SJCRH30 (cell line): ENCODE measurements around the gene ATF2. TPM values are rescaled to one million over a fixed set of nuclear protein-coding genes. Genes with fewer than 3 reads are reported as not detected.

Source experiments
- DNase-seq, 2 experiments: peaks; one replicate each; pipeline ENCODE4 v3.0.0-alpha.2; 2015 to 2020
- H3K27ac ChIP-seq: fragments of 250-450 bp; sonication (Bioruptor Pico); 2 replicates; pipeline ENCODE4 v1.5.1; 2020; ENCODE audit warnings: mild to moderate bottlenecking, moderate library complexity
- H3K27me3 ChIP-seq: fragments of 250-450 bp; sonication (Bioruptor Pico); 2 replicates; pipeline ENCODE4 v1.5.1; 2020; ENCODE audit warnings: mild to moderate bottlenecking, moderate library complexity
- H3K36me3 ChIP-seq: fragments of 250-450 bp; sonication (Bioruptor Pico); 2 replicates; pipeline ENCODE4 v1.5.1; 2020; ENCODE audit warnings: mild to moderate bottlenecking, moderate library complexity
- H3K4me1 ChIP-seq: fragments of 250-450 bp; sonication (Bioruptor Pico); 2 replicates; pipeline ENCODE4 v1.5.1; 2020; ENCODE audit warnings: mild to moderate bottlenecking, moderate library complexity
- H3K4me3 ChIP-seq: fragments of 250-450 bp; sonication (Bioruptor Pico); 2 replicates; pipeline ENCODE4 v1.5.1; 2020; ENCODE audit warnings: mild to moderate bottlenecking, moderate library complexity
- H3K9me3 ChIP-seq: fragments of 250-450 bp; sonication (Bioruptor Pico); replicated peaks from 2 replicates; pipeline ENCODE4 v1.5.1; 2020; ENCODE audit warnings: mild to moderate bottlenecking, moderate library complexity
- total RNA-seq: library from RNA; depleted of rRNA; stranded (reverse); fragments of >200 nt; shearing (Covaris generic); gene quantifications from 2 replicates; pipeline ENCODE4 v1.2.3, GENCODE V29; 2014

The ATF2 gene
- total RNA-seq, 1 experiment from 2014 or later, result 48.5 TPM

- no peaks in the 10 kb centered on the region for H3K4me1 ChIP-seq
- no peaks in the 10 kb centered on the region for H3K27me3 ChIP-seq
- no peaks in the 10 kb centered on the region for H3K9me3 ChIP-seq
- H3K36me3 ChIP-seq, result peaks cover 38% of the 10 kb centered on the region
- no peak overlapping the region for H3K27ac ChIP-seq
- H3K4me3 ChIP-seq, result no peak overlapping the region
- peak; percentile 22 to 41 for DNase-seq
Observed at GRCh38 chr2:175080479-175080878, 87.5 kb downstream of the ATF2 start.

GRCh38 chr2:175076272-175076671 is 91.7 kb downstream of the ATF2 start:
- Histone ChIP-seq H3K27ac (no peak overlapping the region), H3K4me1 (no peaks in the 10 kb centered on the region), H3K4me3 (no peak overlapping the region), H3K36me3 (peaks cover 39% of the 10 kb centered on the region), H3K27me3 (no peaks in the 10 kb centered on the region), H3K9me3 (no peaks in the 10 kb centered on the region)
- DNase-seq, result no peak

- no peak overlapping the region for H3K4me3 ChIP-seq
- no peaks in the 10 kb centered on the region for H3K9me3 ChIP-seq
- H3K36me3 ChIP-seq, result peaks cover 30% of the 10 kb centered on the region
- DNase-seq, result no peak
- H3K27me3 ChIP-seq, result no peaks in the 10 kb centered on the region
- H3K4me1 ChIP-seq, result no peaks in the 10 kb centered on the region
- H3K27ac ChIP-seq, result no peak overlapping the region
Observed at GRCh38 chr2:175074478-175074877, 93.5 kb downstream of the ATF2 start.

- no peak for DNase-seq
- H3K27me3 ChIP-seq, result no peaks in the 10 kb centered on the region
- no peak overlapping the region for H3K4me3 ChIP-seq
- peaks cover 15% of the 10 kb centered on the region for H3K36me3 ChIP-seq
- H3K27ac ChIP-seq, result no peak overlapping the region
- H3K4me1 ChIP-seq, result no peaks in the 10 kb centered on the region
- H3K9me3 ChIP-seq, result no peaks in the 10 kb centered on the region
Observed at GRCh38 chr2:175068534-175068933, 99.5 kb downstream of the ATF2 start.

GRCh38 chr2:175066411-175066810 is 101.6 kb downstream of the ATF2 start:
- H3K27me3 ChIP-seq, result no peaks in the 10 kb centered on the region
- peaks cover 8% of the 10 kb centered on the region for H3K36me3 ChIP-seq
- H3K9me3 ChIP-seq, result no peaks in the 10 kb centered on the region
- DNase-seq, result no peak
- H3K4me1 ChIP-seq, result no peaks in the 10 kb centered on the region
- H3K27ac ChIP-seq, result no peak overlapping the region
- H3K4me3 ChIP-seq, result no peak overlapping the region

- H3K9me3 ChIP-seq, result no peaks in the 10 kb centered on the region
- no peaks in the 10 kb centered on the region for H3K4me1 ChIP-seq
- no peak for DNase-seq
- H3K27me3 ChIP-seq, result no peaks in the 10 kb centered on the region
- H3K4me3 ChIP-seq, result no peak overlapping the region
- H3K36me3 ChIP-seq, result peaks cover 5% of the 10 kb centered on the region
- no peak overlapping the region for H3K27ac ChIP-seq
Observed at GRCh38 chr2:175064797-175065196, 103.2 kb downstream of the ATF2 start.

- Histone ChIP-seq H3K4me3 (no peak overlapping the region), H3K27ac (no peak overlapping the region), H3K4me1 (no peaks in the 10 kb centered on the region), H3K36me3 (peaks cover 5% of the 10 kb centered on the region), H3K27me3 (no peaks in the 10 kb centered on the region), H3K9me3 (no peaks in the 10 kb centered on the region)
- no peak for DNase-seq
Observed at GRCh38 chr2:175063741-175064140, 104.3 kb downstream of the ATF2 start.

GRCh38 chr2:175062787-175063585 is 105.0 kb downstream of the ATF2 start:
- Histone ChIP-seq H3K36me3 (peaks cover 6% of the 10 kb centered on the region), H3K27ac (no peak overlapping the region), H3K4me1 (no peaks in the 10 kb centered on the region), H3K27me3 (no peaks in the 10 kb centered on the region), H3K9me3 (no peaks in the 10 kb centered on the region), H3K4me3 (no peak overlapping the region)
- no peak for DNase-seq

- no peaks in the 10 kb centered on the region for H3K27me3 ChIP-seq
- no peak overlapping the region for H3K4me3 ChIP-seq
- no peaks in the 10 kb centered on the region for H3K9me3 ChIP-seq
- no peak for DNase-seq
- H3K4me1 ChIP-seq, result no peaks in the 10 kb centered on the region
- no peak overlapping the region for H3K27ac ChIP-seq
- peaks cover 5% of the 10 kb centered on the region; the same call in 1 of the 2 replicates for H3K36me3 ChIP-seq
Observed at GRCh38 chr2:175057078-175057685, 110.8 kb downstream of the ATF2 start.

GRCh38 chr2:175055993-175056392 is 112.0 kb downstream of the ATF2 start:
- no peak overlapping the region for H3K4me3 ChIP-seq
- no peaks in the 10 kb centered on the region for H3K9me3 ChIP-seq
- no peak for DNase-seq
- H3K4me1 ChIP-seq, result no peaks in the 10 kb centered on the region
- no peak overlapping the region for H3K27ac ChIP-seq
- H3K27me3 ChIP-seq, result no peaks in the 10 kb centered on the region
- H3K36me3 ChIP-seq, result peaks cover 5% of the 10 kb centered on the region; the same call in 1 of the 2 replicates

GRCh38 chr2:175054340-175054739 is 113.7 kb downstream of the ATF2 start:
- Histone ChIP-seq H3K36me3 (peaks cover 5% of the 10 kb centered on the region; the same call in 1 of the 2 replicates), H3K9me3 (no peaks in the 10 kb centered on the region)
- no peak for DNase-seq

GRCh38 chr2:175049661-175050060 is 118.3 kb downstream of the ATF2 start:
- no peak overlapping the region for H3K4me3 ChIP-seq
- H3K36me3 ChIP-seq, result no peaks in the 10 kb centered on the region
- H3K4me1 ChIP-seq, result no peaks in the 10 kb centered on the region
- no peaks in the 10 kb centered on the region for H3K9me3 ChIP-seq
- no peaks in the 10 kb centered on the region for H3K27me3 ChIP-seq
- no peak for DNase-seq
- no peak overlapping the region for H3K27ac ChIP-seq

More at GRCh38 chr2:175054340-175054739, 113.7 kb downstream of the ATF2 start:
- Histone ChIP-seq H3K4me3 (no peak overlapping the region), H3K27ac (no peak overlapping the region), H3K27me3 (no peaks in the 10 kb centered on the region), H3K4me1 (no peaks in the 10 kb centered on the region)

- DNase-seq, result no peak
- Histone ChIP-seq H3K36me3 (no peaks in the 10 kb centered on the region), H3K9me3 (no peaks in the 10 kb centered on the region), H3K4me1 (no peaks in the 10 kb centered on the region), H3K27ac (no peak overlapping the region), H3K27me3 (no peaks in the 10 kb centered on the region), H3K4me3 (no peak overlapping the region)
Observed at GRCh38 chr2:175048275-175048674, 119.7 kb downstream of the ATF2 start.

GRCh38 chr2:175039490-175039889 is 128.5 kb downstream of the ATF2 start:
- no peaks in the 10 kb centered on the region for H3K36me3 ChIP-seq
- no peak overlapping the region for H3K4me3 ChIP-seq
- H3K27ac ChIP-seq, result no peak overlapping the region
- no peaks in the 10 kb centered on the region for H3K4me1 ChIP-seq
- no peaks in the 10 kb centered on the region; the same call in 1 of the 2 replicates for H3K27me3 ChIP-seq
- no peak for DNase-seq
- H3K9me3 ChIP-seq, result no peaks in the 10 kb centered on the region

GRCh38 chr2:175039031-175039430 is 129.0 kb downstream of the ATF2 start:
- H3K9me3 ChIP-seq, result no peaks in the 10 kb centered on the region
- H3K4me1 ChIP-seq, result no peaks in the 10 kb centered on the region
- no peak for DNase-seq

More at GRCh38 chr2:175039031-175039430, 129.0 kb downstream of the ATF2 start:
- Histone ChIP-seq H3K27ac (no peak overlapping the region), H3K36me3 (no peaks in the 10 kb centered on the region), H3K4me3 (no peak overlapping the region), H3K27me3 (no peaks in the 10 kb centered on the region; the same call in 1 of the 2 replicates)
